HFF-Myc (cell line): ENCODE data around the gene FTH1.

ENCODE experiments used
- DNase-seq: peaks from one replicate; pipeline ENCODE4 v3.0.0-alpha.2; 2011; ENCODE audit warnings: low read depth; ENCODE audit errors: extremely low read depth
- H3K4me3 ChIP-seq: replicated peaks from 2 replicates; pipeline ENCODE4 v1.5.1; 2011; ENCODE audit warnings: low read depth, mild to moderate bottlenecking, control low read depth, low read length
- CTCF ChIP-seq: IDR thresholded peaks from 2 replicates; pipeline ENCODE4 v1.5.1; 2012; ENCODE audit warnings: mild to moderate bottlenecking, low read depth, low read length, control low read depth; ENCODE audit errors: missing control alignments

The FTH1 gene

GRCh38 chr11:61952882-61953281, 14.6 kb downstream of the FTH1 start:
- DNase-seq, result no peak
- TF ChIP-seq CTCF, result no peak
- no peak overlapping the region for H3K4me3 ChIP-seq

GRCh38 chr11:61951484-61952135, 15.8 kb downstream of the FTH1 start:
- TF ChIP-seq CTCF, result no peak
- no peak for DNase-seq

GRCh38 chr11:61950035-61950547, 17.3 kb downstream of the FTH1 start, which contains the start of gene BEST1:
Gene BEST1, plus strand, starts transcription at chr11:61950351. Its CDS starts 1,456 bp downstream, at chr11:61951807.
- DNase-seq, result no peak
- no peak for TF ChIP-seq CTCF
- H3K4me3 ChIP-seq, result no peak within 1 kb of the TSS

More at GRCh38 chr11:61951484-61952135, 15.8 kb downstream of the FTH1 start:
- no peak overlapping the region for H3K4me3 ChIP-seq

- no peak overlapping the region for H3K4me3 ChIP-seq
- TF ChIP-seq CTCF, result no peak
- peak; percentile 59 for DNase-seq
Measured at GRCh38 chr11:61949169-61950034, 18.0 kb downstream of the FTH1 start.

GRCh38 chr11:61948505-61948904, 18.9 kb downstream of the FTH1 start:
- no peak for DNase-seq
- no peak overlapping the region for H3K4me3 ChIP-seq
- TF ChIP-seq CTCF, result no peak

- no peak overlapping the region for H3K4me3 ChIP-seq
- DNase-seq, result peak; percentile 90
- TF ChIP-seq CTCF, result peak; percentile 97
Measured at GRCh38 chr11:61947486-61948210, 19.8 kb downstream of the FTH1 start.
